IPS DF 6.9 (cell line): ENCODE results near the gene CEACAM1.
"Not testable (repeated sequence)": the region's sequence is repeated elsewhere in the genome, so short reads cannot be mapped to it uniquely, and the experiment has no call there.

ENCODE experiments used
- DNase-seq: peaks from one replicate; pipeline ENCODE4 v3.0.0-alpha.2; 2013; ENCODE audit warnings: low read depth, low spot score
- H3K27ac ChIP-seq: one replicate; pipeline ENCODE4 v1.5.1; 2013; ENCODE audit warnings: low read length, control low read depth
- H3K27me3 ChIP-seq: 2 replicates; pipeline ENCODE4 v1.6.1; 2013; ENCODE audit warnings: mild to moderate bottlenecking, low read length; ENCODE audit not compliant: control insufficient read depth, insufficient read depth
- H3K36me3 ChIP-seq: 2 replicates; pipeline ENCODE4 v1.6.1; 2013; ENCODE audit warnings: low read length; ENCODE audit not compliant: control insufficient read depth, insufficient read depth
- H3K4me1 ChIP-seq: 2 replicates; pipeline ENCODE4 v1.6.1; 2013; ENCODE audit warnings: low read length; ENCODE audit not compliant: control insufficient read depth, insufficient read depth
- H3K4me3 ChIP-seq: 2 replicates; pipeline ENCODE4 v1.5.1; 2013; ENCODE audit warnings: mild to moderate bottlenecking, low read length
- H3K9me3 ChIP-seq: 2 replicates; pipeline ENCODE4 v1.6.1; 2013; ENCODE audit warnings: low read length, inconsistent platforms; ENCODE audit not compliant: control insufficient read depth, insufficient read depth
- WGBS: extraction: QIAGEN DNeasy Blood & Tissue Kit; methylation state at CpG from one replicate; pipeline ENCODE4 v1.1.7; 2013; ENCODE audit warnings: mixed read lengths, missing lambda C conversion rate; ENCODE audit not compliant: insufficient read length, insufficient coverage; 5-methylcytosine and 5-hydroxymethylcytosine counted together

Gene CEACAM1

DNA sequence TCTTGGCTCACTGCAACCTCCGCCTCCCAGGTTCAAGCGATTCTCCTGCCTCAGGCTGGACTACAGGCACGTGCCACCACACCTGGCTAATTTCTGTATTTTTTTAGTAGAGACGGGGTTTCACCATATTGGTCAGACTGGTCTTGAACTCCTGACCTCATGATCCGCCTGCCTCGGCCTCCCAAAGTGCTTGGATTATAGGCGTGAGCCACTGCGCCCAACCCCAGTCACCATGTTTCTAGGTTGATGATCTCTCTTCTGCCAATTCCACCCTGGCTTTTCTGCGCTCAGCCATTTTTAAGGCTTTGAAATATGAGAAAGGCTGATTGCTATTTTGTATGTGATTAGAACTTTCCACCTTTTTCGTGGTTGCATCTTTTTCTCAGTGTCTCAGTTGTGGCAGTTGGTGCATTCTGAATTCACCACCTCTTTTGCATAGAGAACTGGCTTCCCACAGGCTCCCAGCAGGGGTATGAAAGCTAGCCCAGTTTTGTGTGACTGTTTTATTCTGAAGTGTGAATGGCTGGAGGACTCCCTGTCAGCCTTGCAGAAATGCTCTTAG lies 15.5 kb downstream of the CEACAM1 start:
- WGBS, result no CpG with 5 or more reads among the region's 10 CpGs
- H3K36me3 ChIP-seq, result no peaks in the 10 kb centered on the region
- H3K27ac ChIP-seq, result no peak overlapping the region
- H3K9me3 ChIP-seq, result no peaks in the 10 kb centered on the region
- no peak for DNase-seq
- no peaks in the 10 kb centered on the region for H3K27me3 ChIP-seq
- H3K4me3 ChIP-seq, result no peak overlapping the region
- no peaks in the 10 kb centered on the region for H3K4me1 ChIP-seq

DNA sequence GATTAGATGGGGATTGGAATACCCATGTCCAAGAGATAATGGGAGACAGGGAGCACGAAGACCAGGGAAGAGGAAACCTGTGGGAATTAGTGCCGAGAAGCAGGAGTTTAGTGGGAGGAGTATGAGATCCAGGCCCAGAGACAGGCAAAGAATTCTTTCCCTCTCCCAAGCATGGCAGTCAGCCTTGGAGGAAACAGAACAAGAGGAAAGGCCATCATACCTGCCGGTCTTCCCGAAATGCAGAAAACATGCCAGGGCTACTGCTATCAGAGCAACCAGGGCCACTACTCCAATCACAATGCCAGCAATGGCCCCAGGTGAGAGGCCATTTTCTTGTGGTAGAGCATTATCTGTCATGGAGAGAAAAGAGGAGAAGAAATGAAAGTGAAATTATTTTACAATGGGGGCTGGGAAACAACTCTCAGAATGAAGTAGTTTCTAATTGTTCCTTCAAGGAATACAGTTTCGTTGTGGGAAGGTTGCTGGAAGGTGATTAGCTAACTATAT lies 16.1 kb downstream of the CEACAM1 start:
- Histone ChIP-seq H3K27me3 (no peaks in the 10 kb centered on the region), H3K4me1 (no peaks in the 10 kb centered on the region), H3K9me3 (no peaks in the 10 kb centered on the region), H3K27ac (no peak overlapping the region), H3K4me3 (no peak overlapping the region), H3K36me3 (no peaks in the 10 kb centered on the region)
- DNase-seq, result no peak
- WGBS, result no CpG with 5 or more reads among the region's 5 CpGs

DNA sequence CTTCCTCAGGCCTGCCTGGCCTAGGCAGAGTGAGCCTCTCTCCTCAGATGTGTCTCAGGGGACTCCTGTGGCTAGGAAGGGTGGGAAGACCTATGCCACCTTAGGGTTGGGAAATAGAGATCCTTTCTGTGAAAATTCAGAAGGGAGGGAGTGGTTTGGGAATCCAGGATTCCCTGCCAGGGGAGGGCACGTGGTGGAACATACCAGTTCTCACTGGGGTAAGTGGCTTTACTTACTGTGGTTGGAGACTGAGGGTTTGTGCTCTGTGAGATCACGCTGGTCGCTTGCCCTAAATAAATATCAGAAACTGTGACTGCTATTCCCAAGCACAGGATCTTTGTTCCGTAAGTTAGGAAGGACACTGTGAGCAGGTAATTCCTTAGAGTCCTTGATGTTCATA lies 16.9 kb downstream of the CEACAM1 start:
- Histone ChIP-seq H3K36me3 (no peaks in the 10 kb centered on the region), H3K27me3 (no peaks in the 10 kb centered on the region), H3K9me3 (no peaks in the 10 kb centered on the region), H3K4me1 (no peaks in the 10 kb centered on the region), H3K4me3 (no peak overlapping the region), H3K27ac (no peak overlapping the region)
- no CpG with 5 or more reads among the region's 4 CpGs for WGBS
- no peak for DNase-seq

DNA sequence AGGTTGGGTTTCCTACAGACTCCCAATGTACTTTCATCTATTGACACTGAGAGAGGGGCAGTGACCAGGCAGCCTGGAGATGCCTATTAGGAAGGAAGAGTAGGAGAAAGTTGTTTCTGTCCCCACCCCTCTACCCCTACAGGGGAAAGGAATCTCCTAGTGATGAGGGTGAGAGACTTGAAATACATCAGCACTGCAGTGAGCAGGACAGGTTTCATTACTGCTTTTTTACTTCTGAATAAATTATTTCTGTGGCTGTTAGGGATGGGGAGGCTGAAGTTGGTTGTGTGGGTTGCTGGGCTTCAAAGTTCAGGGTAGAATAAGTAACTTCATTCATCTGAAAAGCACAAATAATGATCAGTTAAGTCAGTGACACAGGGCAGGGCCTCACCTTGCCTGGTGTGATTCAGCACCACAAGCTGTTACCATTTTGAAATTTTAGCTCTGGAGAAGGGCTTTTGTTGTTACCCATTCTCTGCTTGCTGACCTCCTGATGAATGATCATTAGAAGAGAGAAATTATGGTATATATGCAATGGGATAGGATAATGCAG lies 19.3 kb downstream of the CEACAM1 start:
- DNase-seq, result no peak
- Histone ChIP-seq H3K27me3 (no peaks in the 10 kb centered on the region), H3K36me3 (no peaks in the 10 kb centered on the region), H3K27ac (no peak overlapping the region), H3K4me1 (no peaks in the 10 kb centered on the region), H3K4me3 (no peak overlapping the region), H3K9me3 (no peaks in the 10 kb centered on the region)

DNA sequence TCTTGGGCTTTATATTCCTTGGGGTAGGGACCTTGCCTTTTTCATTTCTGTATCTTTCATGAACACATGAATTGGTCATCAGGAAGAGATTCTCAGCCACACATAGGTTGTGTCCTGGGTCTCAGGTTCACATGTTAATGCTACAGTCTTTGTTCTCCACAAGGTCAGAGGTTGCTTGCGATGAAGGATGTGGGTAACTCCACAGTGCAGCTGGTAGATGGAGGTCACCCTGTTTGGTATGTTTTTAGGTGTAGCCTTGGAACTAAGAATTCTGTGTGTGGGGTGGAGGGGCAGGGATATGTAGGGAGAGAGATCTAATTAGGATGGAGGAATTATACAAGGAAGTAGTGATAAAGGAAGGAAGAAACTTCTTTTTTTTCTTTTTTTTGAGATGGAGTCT lies 23.2 kb downstream of the CEACAM1 start:
- no peaks in the 10 kb centered on the region for H3K4me1 ChIP-seq
- H3K27me3 ChIP-seq, result no peaks in the 10 kb centered on the region
- H3K27ac ChIP-seq, result no peak overlapping the region
- DNase-seq, result no peak
- no peaks in the 10 kb centered on the region for H3K36me3 ChIP-seq
- H3K4me3 ChIP-seq, result no peak overlapping the region
- WGBS, result no CpG with 5 or more reads among the region's 1 CpG
- no peaks in the 10 kb centered on the region for H3K9me3 ChIP-seq

DNA sequence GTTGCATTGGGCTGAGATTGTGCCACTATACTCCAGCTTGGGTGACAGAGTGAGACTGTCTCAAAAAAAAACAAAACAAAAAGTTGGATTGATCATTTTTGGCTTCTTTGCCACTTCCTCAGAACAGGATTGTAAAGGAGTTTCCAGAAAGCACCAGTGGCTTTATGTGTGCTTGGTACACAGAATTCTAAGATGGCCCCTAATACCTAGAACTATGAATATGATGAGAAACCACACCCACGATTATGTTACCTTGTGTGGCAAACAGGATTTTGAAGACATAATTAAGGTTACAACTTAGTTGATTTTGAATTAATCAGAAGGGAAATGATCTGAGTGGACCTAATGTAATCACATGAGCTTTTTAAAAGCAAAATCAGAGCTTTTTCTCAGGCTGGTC lies 26.5 kb downstream of the CEACAM1 start:
- no peak overlapping the region for H3K4me3 ChIP-seq
- H3K36me3 ChIP-seq, result no peaks in the 10 kb centered on the region
- no CpG with 5 or more reads among the region's 1 CpG for WGBS
- no peak overlapping the region for H3K27ac ChIP-seq
- H3K4me1 ChIP-seq, result peaks cover 2% of the 10 kb centered on the region; the same call in 1 of the 2 replicates
- no peaks in the 10 kb centered on the region for H3K27me3 ChIP-seq
- no peak for DNase-seq
- no peaks in the 10 kb centered on the region for H3K9me3 ChIP-seq

DNA sequence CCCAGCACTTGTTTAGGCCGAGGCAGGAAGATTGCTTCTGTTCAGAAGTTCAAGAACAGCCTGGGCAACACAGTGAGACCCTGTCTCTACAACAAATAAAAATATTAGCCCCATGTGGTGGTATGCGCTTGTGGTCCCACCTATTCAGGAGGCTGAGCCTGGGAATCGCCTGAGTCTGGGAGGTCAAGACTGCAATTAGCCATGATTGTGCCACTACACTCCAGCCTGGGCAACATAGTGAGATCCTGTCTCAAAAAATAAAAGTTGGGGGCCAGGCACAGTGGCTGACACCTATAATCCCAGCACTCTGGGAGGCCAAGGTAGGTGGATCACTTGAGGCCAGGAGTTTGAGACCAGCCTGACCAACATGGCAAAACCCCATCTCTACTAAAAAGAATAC lies 27.0 kb downstream of the CEACAM1 start:
- not testable (repeated sequence) for H3K27me3 ChIP-seq

DNA sequence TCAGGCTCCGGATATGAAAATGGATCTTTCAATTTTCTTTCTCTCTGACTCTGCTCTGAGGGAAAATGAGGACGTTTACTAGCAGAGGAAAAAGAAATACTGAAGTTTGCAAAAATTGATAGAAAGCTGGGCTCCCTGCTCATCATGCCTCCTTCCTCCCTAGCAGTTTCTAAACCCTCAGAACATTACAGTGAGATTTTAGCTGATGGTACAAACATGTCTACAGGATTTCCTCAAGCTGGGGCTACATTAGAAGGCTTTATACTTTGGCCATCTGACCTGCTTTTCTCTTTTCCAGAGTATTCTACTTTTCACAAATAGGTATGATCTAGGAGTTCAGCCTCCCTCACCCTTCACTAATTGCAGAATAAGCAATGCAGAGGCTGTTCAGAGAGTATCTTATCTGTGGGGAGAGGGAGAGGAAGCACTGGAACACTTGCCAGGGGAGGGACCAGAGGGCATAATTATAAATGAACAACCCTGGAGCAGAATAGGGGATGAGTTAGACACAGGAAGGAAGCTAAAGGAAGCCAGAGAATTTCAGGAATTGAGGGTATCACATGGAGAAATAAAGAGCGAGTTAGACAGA lies 30.0 kb downstream of the CEACAM1 start:
- H3K4me1 ChIP-seq, result peaks cover 3% of the 10 kb centered on the region; the same call in 1 of the 2 replicates
- WGBS, result no CpG with 5 or more reads among the region's 3 CpGs
- no peak for DNase-seq
- H3K27me3 ChIP-seq, result no peaks in the 10 kb centered on the region
- no peak overlapping the region for H3K27ac ChIP-seq
- H3K36me3 ChIP-seq, result no peaks in the 10 kb centered on the region
- no peaks in the 10 kb centered on the region for H3K9me3 ChIP-seq
- H3K4me3 ChIP-seq, result no peak overlapping the region

More for the DNA sequence above, 27.0 kb downstream of the CEACAM1 start:
- H3K36me3 ChIP-seq, H3K9me3 ChIP-seq, H3K4me1 ChIP-seq, H3K4me3 ChIP-seq, DNase-seq, H3K27ac ChIP-seq: not testable (repeated sequence)
- WGBS, result no CpG with 5 or more reads among the region's 3 CpGs

DNA sequence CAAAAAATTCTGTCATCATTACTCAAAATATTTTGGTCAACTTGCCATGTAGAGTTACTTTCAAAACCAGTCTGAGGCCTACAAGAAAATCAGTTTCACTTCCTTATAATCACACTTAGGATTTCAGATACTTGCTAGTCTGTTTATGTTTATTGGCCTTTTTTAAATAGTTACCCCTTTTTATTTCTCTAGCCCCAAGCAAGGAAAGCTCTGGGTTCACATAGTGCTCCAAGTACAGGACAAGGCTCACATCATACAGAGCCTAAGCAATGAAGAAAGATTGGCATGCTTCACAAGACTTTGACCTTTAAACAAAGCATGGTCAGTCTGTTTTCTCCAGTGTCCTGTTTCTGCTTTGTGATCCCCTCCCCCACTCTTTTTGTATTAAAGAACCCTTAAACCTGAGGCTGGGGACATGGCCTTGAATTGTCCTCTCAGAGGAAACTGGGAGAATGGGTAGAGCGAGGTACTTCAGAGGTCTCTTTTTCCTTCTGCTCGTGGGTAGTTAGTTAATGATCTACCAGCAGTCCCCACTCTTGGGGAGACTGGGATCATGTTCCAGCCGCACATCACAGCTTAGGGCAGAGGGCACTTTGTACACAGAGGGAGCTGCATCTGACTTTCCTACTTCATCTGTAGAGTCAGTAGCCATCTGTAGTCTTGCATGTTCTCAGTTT lies 30.7 kb downstream of the CEACAM1 start:
- DNase-seq, result no peak
- Histone ChIP-seq H3K9me3 (no peaks in the 10 kb centered on the region), H3K27ac (no peak overlapping the region), H3K4me3 (no peak overlapping the region), H3K4me1 (peaks cover 3% of the 10 kb centered on the region; the same call in 1 of the 2 replicates), H3K36me3 (no peaks in the 10 kb centered on the region), H3K27me3 (no peaks in the 10 kb centered on the region)
- WGBS, result no CpG with 5 or more reads among the region's 3 CpGs

DNA sequence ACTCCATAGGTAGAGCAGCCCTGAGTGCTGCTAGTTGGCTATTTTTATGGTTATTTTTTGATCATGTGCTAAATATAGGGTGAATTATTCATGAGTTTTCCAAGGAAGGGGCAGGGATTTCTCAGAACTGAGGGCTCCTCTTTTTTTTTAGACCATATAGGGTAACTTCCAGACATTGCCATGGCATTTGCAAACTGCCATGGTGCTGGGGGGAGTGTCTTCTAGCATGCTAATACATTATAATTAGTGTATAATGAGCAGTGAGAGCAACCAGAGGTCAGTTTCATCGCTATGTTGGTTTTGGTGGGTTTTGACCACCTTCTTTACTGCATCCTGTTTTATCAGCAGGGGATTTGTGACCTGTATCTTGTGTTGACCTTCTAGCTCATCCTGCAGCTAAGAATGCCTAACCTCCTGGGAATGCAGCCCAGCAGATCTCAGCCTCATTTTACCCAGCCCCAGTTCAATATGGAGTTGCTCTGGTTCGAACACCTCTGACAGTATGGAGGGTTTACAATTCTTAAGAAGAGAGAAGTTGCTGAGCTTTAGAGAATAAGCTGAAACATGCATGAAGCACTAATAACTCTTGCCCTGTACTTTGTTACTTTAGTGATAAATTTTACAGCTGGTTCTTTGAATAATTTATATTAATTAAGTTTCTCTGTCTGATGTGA lies 31.7 kb downstream of the CEACAM1 start:
- no peaks in the 10 kb centered on the region for H3K36me3 ChIP-seq
- no peak overlapping the region for H3K27ac ChIP-seq
- DNase-seq, result no peak
- H3K27me3 ChIP-seq, result no peaks in the 10 kb centered on the region
- H3K4me3 ChIP-seq, result no peak overlapping the region
- no peaks in the 10 kb centered on the region for H3K9me3 ChIP-seq
- no CpG with 5 or more reads among the region's 2 CpGs for WGBS
- peaks cover 3% of the 10 kb centered on the region; the same call in 1 of the 2 replicates for H3K4me1 ChIP-seq
